A549 (cell line): Measurements from ENCODE around the gene PGM1.

Experiments used
- MAX ChIP-seq: IDR thresholded peaks from 2 replicates; pipeline ENCODE4 v1.6.1; 2012
- RFX5 ChIP-seq: fragments of 450-650 bp; IDR thresholded peaks from 2 replicates; pipeline ENCODE4 v1.7.1; 2014; ENCODE audit warnings: antibody characterized with exemption, mild to moderate bottlenecking, moderate library complexity

DNA sequence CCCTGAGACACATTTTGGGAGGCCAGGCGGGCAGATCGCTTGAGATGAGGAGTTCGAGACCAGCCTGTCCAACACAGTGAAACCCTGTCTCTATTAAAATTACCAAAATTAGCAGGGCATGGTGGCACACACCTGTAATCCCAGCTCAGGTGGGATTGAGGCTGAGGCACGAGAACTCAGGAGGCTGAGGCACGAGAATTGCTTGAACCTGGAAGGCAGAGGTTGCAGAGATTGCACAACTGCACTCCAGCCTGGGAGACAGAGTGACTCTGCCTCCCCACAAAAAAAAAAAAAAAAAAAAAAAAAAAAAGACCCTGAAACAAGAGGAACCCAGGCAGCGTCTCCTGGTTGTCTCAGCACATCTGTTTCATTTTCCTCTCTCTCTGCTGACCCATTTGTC lies 24.2 kb downstream of the PGM1 start:
- TF ChIP-seq RFX5 (no peak), MAX (no peak)
